HG03442 (cell line): Measurements from ENCODE around the gene CLEC2B.

Experiments used
- ATAC-seq: cut with Tn5 transposase; IDR thresholded peaks from one replicate; pipeline ENCODE4 v1.9.1; 2021; ENCODE audit warnings: mild to moderate bottlenecking, moderate library complexity; ENCODE audit not compliant: unreplicated experiment

Gene CLEC2B

DNA sequence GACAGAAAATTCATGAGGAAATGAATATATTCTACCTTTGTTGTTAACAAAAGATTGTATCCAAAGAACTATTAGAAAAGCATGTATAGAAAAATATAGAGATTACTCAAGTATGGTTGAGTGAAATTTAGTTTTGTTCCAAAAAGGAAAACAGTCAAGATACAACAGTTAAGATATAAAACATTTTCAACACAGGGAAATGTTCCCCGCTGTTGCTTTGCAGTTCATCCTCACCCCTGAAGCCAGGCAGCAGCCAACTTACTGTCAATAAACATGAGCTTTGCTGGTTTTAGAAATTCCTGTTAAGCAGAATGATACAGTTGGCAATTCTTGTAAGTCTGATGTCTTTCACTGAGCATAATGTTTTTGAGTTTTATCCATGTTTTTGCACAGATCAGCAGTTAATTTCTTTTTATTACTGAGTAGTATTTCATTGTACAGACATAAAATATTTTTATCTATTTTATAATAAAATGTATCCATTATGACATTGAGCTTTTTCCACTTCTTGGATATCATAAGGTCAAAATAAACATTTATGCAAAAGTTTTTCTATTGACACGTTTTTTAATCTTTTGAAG is 1.2 kb upstream of the CLEC2B start:
- no peak for ATAC-seq

GRCh38 chr12:9868951-9869306 is 225 bp downstream of the CLEC2B start:
- no peak for ATAC-seq

- ATAC-seq = no peak
Measured at GRCh38 chr12:9868311-9868801, 798 bp downstream of the CLEC2B start.

DNA sequence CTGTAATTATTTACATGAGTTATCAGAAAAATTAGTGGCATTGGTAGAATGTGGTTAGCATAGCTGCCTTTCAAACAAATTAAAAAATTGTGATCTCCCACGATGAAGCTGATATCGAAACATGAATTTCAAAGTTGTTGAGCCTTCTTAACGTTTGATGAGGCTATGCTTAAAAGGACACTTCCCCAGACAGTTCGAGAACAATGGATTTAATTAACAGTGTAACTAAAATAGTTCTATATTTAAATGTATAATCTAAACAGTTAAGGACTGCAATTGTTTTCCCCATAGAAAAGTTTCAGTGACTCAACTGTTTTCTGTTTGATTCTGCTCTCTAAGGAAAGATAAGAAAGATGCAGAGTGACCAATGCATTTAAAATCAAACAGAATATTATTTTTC is 1.6 kb downstream of the CLEC2B start:
- no peak for ATAC-seq

DNA sequence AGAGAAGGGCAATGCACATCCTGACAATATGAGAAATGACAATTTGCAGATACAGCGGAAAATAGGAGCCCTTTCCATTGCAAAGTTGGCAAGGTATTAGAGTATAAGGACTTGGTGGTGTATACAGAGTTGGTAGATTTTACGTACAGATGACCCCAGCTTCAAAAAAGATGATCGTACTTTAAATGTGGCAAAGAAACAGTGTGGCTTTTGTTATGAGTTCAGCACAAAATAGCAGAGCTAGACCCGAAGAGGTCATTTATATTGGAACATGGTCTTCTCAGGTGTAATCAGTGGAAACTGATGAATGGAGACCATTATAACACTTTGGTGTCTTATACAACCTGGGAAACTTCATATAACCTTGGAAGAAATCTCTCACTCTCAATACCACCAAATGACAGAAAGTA is 2.3 kb downstream of the CLEC2B start:
- no peak for ATAC-seq

GRCh38 chr12:9864913-9865675 is 4.1 kb downstream of the CLEC2B start:
- no peak for ATAC-seq

DNA sequence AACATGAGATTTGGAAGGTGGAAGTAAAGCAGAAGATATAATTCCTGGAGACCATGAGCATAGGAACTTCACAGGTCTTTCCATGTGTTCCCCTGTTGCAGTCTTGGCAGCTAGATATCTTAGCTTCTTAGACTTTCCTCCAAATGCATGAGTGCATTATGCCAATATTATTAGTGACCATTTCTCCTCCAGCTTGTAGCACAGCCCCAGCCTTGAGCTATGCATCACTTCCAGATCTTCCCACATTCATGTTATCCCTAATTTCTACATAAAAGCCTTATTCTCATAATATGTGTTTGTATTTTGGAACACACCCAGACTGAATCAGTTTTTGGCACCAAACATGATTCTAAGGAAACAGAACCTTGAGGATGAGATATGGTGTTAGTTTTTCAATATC is 11.0 kb downstream of the CLEC2B start:
- no peak for ATAC-seq

DNA sequence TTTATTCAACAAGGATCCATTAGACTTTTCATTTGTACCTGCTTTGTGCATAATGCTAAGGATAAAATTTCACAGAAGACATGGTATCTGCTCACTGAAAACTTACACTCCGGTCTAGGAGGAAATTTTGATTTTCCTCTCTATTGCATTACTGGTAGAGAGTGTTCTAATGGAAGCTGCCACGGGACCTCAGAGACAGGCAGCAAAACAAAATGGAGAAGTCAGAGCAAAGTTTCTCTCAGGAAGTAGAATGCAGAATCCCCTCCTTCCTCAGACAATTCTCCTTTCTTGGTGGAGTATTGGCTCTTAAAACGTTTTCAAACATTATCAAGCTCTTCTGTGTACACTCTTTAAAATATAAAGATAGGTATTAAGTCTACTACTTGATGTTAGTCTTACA is 12.3 kb downstream of the CLEC2B start:
- ATAC-seq = no peak

DNA sequence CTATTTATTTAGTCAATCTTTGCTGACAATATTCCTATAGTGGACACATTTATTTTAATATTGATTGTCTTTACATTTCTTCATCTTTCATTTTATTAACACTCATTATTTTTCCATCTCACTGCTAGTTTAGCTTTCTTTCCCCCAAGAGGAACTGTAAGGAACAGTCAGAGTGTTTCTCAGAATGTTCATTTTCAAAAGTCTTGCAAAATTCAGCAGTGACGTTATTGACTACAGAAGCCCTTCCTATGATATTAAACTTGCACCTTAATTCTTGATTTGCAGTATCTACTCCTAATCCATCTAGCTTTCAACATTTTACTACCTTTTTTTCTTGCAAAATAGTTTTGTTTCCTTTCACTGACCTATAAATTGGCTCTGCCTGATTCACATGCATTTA is 13.0 kb downstream of the CLEC2B start:
- ATAC-seq = no peak

DNA sequence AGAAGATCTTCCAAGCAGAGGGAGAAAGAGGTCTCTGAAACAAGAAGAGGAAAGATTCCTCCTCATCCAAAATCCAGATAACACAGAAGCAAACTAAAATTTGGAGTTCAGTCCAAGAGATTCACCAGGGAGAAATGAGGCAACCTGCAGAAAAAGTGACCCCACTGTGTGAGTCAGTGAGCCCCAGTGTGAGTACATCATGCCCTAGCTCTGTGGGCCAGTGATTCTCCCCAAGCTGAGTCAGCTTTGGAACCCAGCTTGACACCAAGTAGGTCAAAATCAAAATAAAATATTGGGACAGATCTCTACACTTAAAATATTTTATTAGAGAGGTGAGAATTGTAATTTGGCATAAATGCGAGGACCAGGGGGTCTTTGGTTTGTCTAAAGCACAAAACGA is 17.2 kb downstream of the CLEC2B start:
- ATAC-seq = no peak

- no peak for ATAC-seq
Measured at GRCh38 chr12:9851050-9851449, 18.1 kb downstream of the CLEC2B start.

- ATAC-seq = no peak
Measured at GRCh38 chr12:9848899-9849298, 20.3 kb downstream of the CLEC2B start.

DNA sequence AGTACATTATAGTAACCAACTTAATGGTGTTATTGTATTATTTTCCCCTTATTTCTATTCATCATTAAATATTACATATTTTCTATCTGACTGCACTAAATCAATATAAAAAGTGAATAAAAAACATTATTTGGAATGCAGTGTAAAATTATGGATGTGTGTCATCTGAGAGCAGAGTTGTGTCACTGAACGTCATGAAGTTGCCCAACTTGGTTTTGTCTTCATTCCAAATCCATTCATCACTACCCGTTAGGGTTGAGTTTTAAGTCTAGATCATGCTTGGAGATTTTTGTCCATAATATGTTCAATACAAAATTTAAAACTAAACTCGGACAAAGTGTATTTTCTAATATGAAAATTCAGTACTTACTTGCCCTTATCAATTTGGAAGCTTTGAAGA is 25.7 kb downstream of the CLEC2B start:
- ATAC-seq = no peak

DNA sequence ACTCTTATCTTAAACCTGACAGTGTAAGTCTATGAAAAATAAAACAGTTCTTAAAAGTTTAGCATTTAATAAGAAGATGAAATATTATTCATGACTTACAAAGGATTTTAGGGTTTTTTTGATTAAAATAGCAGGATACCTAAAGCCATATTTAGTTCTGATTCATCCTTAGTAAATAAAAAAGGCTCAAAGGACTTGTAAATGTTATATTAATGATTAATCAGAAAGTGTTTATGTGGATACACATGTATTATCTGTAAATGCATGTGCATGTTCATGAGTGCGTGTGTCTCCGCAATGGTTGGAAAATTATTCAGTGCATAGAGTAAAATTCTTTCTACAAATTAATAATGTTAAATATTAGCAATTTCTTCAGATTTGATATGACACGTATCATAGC is 37.4 kb downstream of the CLEC2B start:
- no peak for ATAC-seq

- ATAC-seq = no peak
Measured at GRCh38 chr12:9829982-9830381, 39.2 kb downstream of the CLEC2B start.

DNA sequence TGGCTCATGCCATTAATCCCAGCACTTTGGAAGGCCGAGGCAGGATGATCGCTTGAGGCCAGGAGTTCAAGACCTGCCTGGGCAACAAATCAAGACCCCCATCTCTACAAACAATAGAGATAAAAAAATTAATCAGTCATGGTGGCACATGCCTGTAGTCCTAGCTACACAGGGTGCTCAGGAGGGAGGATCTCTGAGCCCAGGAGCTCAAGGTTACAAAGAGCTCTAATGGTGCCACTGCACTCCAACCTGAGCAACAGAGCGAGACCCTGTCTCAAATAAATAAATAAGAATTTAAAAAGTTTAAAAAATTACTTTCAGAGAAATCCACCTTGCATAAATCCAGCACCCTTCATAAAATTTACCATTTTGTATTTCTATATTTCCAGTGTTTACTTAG is 39.7 kb downstream of the CLEC2B start:
- ATAC-seq = no peak

DNA sequence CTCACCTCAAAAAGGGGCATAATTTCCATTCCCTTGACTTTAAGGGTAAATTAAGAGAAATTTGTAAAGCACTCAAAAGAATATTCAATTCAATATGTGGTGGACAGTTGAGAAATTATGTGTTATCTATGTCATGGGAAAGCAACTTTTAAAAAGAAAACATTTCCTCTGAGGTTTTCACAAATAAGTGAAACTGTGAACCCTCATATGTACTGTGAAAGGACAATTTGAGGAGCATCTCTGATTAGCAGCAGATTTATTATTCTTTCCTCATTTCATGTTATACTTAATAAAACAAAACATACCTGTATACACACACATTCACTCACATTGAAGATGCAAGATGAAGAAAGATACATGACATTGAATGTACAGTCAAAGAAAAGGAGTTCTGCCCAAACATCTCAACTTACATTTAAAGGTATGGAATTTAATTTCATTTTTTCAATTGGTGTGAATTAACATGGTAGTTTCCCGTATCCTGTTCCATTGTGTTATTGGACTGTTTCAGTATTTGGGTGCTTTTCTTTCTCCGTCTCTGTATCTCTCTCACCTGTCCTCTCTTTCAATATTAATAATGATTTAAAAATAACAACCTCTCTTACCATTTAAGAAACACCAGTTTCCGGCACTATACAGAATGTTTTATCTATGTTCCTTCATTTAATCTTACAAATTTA is 41.8 kb downstream of the CLEC2B start, which contains the start of gene KLRF1:
KLRF1 (plus strand) TSS at position 273 of the 680 bp plus-strand sequence; CDS start at position 337, 64 bp downstream.
- no peak for ATAC-seq

DNA sequence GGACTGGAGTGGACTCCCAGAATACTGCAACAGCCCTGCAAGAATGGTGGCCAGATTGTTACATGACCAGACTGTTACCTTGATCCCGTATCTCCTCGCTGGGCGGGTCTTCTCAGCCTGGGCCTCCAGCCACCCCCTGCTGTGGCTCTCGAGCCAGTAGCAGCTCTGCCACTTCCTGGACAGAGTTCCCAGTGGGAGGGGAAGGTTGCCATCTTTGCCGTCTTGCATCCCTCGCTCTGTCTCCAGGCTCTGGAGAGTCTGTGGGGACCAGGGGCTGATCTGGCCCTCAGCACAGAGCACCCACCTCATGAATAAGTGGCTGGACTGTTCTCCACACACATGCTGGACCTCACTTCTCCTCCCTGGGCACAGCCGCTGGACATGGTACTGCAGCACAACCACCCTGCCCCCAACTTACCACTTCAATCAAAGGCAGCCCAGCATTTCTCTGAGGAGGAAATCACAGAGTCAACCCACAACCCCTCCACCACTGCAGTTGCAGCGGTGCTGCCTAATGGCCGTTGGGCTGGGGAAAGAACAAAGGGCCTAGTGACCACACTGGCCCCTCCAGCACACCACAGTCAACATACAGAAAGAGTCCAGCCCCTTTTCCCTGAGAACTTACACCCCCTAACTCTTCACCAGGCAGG is 48.7 kb downstream of the CLEC2B start:
- ATAC-seq = no peak

- peak; percentile 95 for ATAC-seq
Measured at GRCh38 chr12:9813821-9814798, 55.0 kb downstream of the CLEC2B start.

DNA sequence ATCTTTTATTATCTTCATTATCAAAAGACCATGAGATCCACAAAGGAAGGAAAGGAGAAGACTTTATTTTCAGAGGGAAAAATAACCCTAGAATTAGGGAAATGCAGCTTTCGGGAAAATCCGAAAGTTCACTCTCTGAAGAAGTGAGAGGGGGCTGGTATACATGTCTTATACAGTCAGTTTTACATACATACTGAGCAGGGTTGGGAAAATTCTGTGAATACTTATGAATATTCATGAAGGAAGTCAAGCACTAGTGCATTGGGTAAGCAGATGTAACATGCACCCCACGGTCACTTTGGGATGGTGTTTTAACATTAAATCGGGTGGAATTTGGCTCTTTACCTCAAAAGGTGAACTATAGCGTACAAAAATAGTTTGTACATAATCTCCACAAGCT is 57.5 kb downstream of the CLEC2B start:
- ATAC-seq = no peak
